Endothelial cell (in vitro differentiated cells): ENCODE data around the gene RPL39. TPM values are rescaled to one million over a fixed set of nuclear protein-coding genes. Genes with fewer than 3 reads are reported as not detected.
"Not testable (repeated sequence)": the region's sequence is repeated elsewhere in the genome, so short reads cannot be mapped to it uniquely, and the experiment has no call there.

Experiments used
- DNase-seq: peaks from one replicate; pipeline ENCODE4 v3.0.0; 2021; ENCODE audit warnings: low spot score
- H3K27ac Mint-ChIP-seq: one replicate; pipeline ENCODE4 v1.8.0; 2021; ENCODE audit warnings: mixed read lengths, inconsistent platforms; ENCODE audit not compliant: unreplicated experiment
- H3K27me3 Mint-ChIP-seq: one replicate; pipeline ENCODE4 v1.8.0; 2021; ENCODE audit warnings: mild to moderate bottlenecking, moderate library complexity, mixed read lengths, inconsistent platforms; ENCODE audit not compliant: unreplicated experiment
- H3K36me3 Mint-ChIP-seq: one replicate; pipeline ENCODE4 v1.8.0; 2021; ENCODE audit warnings: mild to moderate bottlenecking, low read depth, mixed read lengths, inconsistent platforms; ENCODE audit not compliant: unreplicated experiment
- H3K4me1 Mint-ChIP-seq: one replicate; pipeline ENCODE4 v1.8.0; 2021; ENCODE audit warnings: mild to moderate bottlenecking, mixed read lengths, inconsistent platforms; ENCODE audit not compliant: unreplicated experiment
- H3K4me3 Mint-ChIP-seq: one replicate; pipeline ENCODE4 v1.8.0; 2021; ENCODE audit warnings: mild to moderate bottlenecking, mixed read lengths, inconsistent platforms; ENCODE audit not compliant: unreplicated experiment
- H3K9me3 Mint-ChIP-seq: one replicate; pipeline ENCODE4 v1.8.0; 2021; ENCODE audit warnings: mixed read lengths, inconsistent platforms; ENCODE audit not compliant: unreplicated experiment
- total RNA-seq: library from RNA; stranded (reverse); fragmentation: NEBNext Ultra II Directional; extraction: Animal tissue kit (Norgen Biotek cat#: 25700); gene quantifications from one replicate; pipeline ENCODE4 v1.2.1, GENCODE V29; 2021; ENCODE audit not compliant: unreplicated experiment
- TF ChIP-seq, protein P1 (sequence below): fragments of 200-600 bp; sonication (generic); IDR thresholded peaks from one replicate; pipeline ENCODE4 v1.5.0; 2021; ENCODE audit warnings: antibody characterized with exemption; ENCODE audit not compliant: unreplicated experiment

The RPL39 gene
- total RNA-seq, 1 donor from 2014 or later, result 1,381 TPM

DNA sequence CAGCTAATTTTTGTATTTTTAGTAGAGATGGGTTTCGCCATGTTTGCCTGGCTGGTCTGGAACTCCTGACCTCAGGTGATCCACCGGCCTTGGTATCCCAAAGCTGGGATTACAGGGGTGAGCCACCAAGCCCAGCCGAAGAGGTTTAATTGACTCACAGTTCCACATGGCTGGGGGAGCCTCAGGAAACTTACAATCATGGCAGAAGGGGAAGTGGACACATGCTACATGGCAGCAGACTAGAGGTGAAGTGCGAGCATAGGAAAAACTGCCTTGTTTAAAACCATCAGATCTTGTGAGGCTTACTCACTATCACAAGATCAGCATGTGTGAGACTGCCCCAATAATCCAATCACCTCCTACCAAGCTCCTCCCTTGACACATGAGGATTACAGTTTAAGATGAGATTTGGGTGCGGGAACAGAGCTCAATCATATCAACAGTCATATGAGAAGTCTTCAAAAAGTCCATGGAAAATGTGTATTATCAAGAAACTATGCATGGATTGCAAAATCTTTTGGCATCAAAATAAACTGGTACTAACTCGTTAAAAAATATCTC lies 25.8 kb upstream of the RPL39 start:
- Mint-ChIP-seq H3K36me3 (no peaks in the 10 kb centered on the region), H3K4me3 (no peak overlapping the region), H3K27me3 (no peaks in the 10 kb centered on the region), H3K27ac (no peak overlapping the region), H3K9me3 (no peaks in the 10 kb centered on the region), H3K4me1 (no peaks in the 10 kb centered on the region)
- TF ChIP-seq, protein P1, sequence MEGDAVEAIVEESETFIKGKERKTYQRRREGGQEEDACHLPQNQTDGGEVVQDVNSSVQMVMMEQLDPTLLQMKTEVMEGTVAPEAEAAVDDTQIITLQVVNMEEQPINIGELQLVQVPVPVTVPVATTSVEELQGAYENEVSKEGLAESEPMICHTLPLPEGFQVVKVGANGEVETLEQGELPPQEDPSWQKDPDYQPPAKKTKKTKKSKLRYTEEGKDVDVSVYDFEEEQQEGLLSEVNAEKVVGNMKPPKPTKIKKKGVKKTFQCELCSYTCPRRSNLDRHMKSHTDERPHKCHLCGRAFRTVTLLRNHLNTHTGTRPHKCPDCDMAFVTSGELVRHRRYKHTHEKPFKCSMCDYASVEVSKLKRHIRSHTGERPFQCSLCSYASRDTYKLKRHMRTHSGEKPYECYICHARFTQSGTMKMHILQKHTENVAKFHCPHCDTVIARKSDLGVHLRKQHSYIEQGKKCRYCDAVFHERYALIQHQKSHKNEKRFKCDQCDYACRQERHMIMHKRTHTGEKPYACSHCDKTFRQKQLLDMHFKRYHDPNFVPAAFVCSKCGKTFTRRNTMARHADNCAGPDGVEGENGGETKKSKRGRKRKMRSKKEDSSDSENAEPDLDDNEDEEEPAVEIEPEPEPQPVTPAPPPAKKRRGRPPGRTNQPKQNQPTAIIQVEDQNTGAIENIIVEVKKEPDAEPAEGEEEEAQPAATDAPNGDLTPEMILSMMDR, result no peak
- DNase-seq, result no peak

DNA sequence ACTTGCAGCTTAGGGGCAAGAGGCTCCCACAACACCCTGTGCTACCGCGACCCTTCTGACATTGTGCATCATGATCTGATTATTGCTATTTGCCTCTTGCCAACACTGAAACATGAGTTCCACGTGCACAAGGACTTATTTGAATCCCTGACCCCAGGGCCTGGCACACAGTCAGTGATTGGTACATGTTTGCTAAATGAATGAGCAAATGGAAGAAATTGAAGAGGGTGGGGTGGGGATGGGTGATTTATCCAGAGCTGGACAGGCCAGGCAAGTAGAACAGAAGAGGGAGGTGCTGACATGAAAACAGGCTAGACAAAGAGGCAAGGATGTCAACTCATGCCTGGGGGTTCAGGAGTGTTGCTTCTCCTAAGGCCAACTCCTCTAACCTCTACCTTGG lies 24.9 kb upstream of the RPL39 start:
- Mint-ChIP-seq H3K27ac (no peak overlapping the region), H3K4me1 (no peaks in the 10 kb centered on the region), H3K36me3 (no peaks in the 10 kb centered on the region), H3K9me3 (no peaks in the 10 kb centered on the region), H3K27me3 (no peaks in the 10 kb centered on the region), H3K4me3 (no peak overlapping the region)
- TF ChIP-seq, protein P1, result no peak
- no peak for DNase-seq

DNA sequence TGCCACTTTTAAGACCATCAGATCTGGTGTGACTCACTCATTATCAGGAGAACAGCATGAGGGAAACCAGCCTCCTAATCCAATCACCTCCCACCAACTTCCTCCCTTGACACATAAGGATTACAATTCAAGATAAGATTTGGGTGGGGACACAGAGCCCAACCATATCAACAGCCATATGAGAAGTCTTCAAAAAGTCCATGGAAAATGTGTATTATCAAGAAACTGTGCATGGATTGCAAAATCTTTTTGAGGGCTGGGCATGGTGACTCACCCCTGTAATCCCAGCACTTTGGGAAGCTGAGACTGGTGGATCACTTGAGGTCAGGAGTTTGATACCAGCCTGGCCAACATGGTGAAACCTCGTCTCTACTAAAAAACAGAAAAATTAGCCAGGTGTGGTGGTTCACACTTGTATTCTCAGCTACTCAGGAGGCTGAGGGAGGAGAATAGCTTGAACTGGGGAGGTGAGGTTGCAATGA lies 17.8 kb upstream of the RPL39 start:
- no peak for DNase-seq
- Mint-ChIP-seq H3K27me3 (no peaks in the 10 kb centered on the region), H3K4me1 (no peaks in the 10 kb centered on the region), H3K9me3 (no peaks in the 10 kb centered on the region), H3K4me3 (no peak overlapping the region), H3K27ac (no peak overlapping the region), H3K36me3 (no peaks in the 10 kb centered on the region)
- TF ChIP-seq, protein P1, result no peak

DNA sequence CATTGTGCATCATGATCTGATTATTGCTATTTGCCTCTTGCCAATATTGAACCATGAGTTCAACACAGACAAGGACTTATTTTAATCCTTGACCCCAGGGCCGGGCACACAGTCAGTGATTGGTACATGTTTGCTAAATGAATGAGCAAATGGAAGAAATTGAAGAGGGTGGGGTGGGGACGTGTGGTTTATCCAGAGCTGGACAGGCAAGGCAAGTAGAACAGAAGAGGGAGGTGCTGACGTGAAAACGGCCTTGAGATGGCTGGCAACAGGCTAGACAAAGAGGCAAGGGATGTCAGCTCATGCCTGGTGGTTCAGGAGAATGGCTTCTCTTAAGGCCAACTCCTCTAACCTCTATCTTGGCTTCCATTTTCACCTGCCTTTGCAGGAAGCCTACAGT lies 17.0 kb upstream of the RPL39 start:
- DNase-seq, H3K36me3 Mint-ChIP-seq, H3K27me3 Mint-ChIP-seq, H3K4me3 Mint-ChIP-seq, H3K27ac Mint-ChIP-seq, H3K9me3 Mint-ChIP-seq, H3K4me1 Mint-ChIP-seq: not testable (repeated sequence)

DNA sequence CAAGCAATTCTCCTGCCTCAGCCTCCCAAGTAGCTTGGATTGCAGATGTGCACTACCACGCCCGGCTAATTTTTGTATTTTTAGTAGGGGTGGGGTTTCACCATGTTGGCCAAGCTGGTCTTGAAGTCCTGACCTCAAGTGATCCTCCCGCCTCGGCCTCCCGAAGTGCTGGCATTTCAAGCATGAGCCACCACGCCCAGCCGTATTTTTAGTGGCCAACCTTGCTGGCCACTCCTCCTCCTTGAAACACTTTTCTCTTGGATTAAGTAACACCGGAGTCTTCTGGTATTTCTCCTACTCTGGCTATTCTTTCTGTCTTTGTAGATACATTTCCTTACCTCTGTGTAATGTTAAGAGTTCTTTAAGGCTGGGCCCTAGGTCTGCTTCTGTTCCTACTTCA lies 11.1 kb upstream of the RPL39 start:
- Mint-ChIP-seq H3K4me3 (no peak overlapping the region), H3K4me1 (no peaks in the 10 kb centered on the region), H3K27me3 (no peaks in the 10 kb centered on the region), H3K27ac (no peak overlapping the region), H3K36me3 (no peaks in the 10 kb centered on the region), H3K9me3 (no peaks in the 10 kb centered on the region)
- DNase-seq, result no peak
- TF ChIP-seq, protein P1, result no peak
